CD4-positive, CD25-positive, alpha-beta regulatory T cell (primary cell): ENCODE measurements around the gene CHST15. TPM values are rescaled to one million over a fixed set of nuclear protein-coding genes. Genes with fewer than 3 reads are reported as not detected.

Experiments used
- ATAC-seq, 2 donors: fragments of 150-1000 bp; cut with Tn5 transposase; one replicate each; pipeline ENCODE4 v1.10.0; 2021; ENCODE audit warnings: low read depth in 2 of 2, moderate number of reproducible peaks in 2 of 2, moderate library complexity in 1 of 2
- DNase-seq, 3 donors: peaks; one replicate each; pipeline versions ENCODE4 v3.0.0 to v3.0.0-alpha.2; 2012 to 2022; ENCODE audit warnings: mixed read lengths in 1 of 3
- H3K27ac ChIP-seq: one replicate; pipeline ENCODE4 v1.7.0; 2013; ENCODE audit warnings: mild to moderate bottlenecking, low read length; ENCODE audit not compliant: insufficient read depth, poor library complexity, severe bottlenecking
- H3K27me3 ChIP-seq: one replicate; pipeline ENCODE4 v1.7.0; 2013; ENCODE audit warnings: low read length; ENCODE audit not compliant: control insufficient read depth, insufficient read depth
- H3K36me3 ChIP-seq: one replicate; pipeline ENCODE4 v1.7.0; 2013; ENCODE audit warnings: mild to moderate bottlenecking, low read length, moderate library complexity; ENCODE audit not compliant: control insufficient read depth, insufficient read depth
- H3K4me1 ChIP-seq: 2 replicates; pipeline ENCODE4 v1.7.0; 2013; ENCODE audit warnings: mild to moderate bottlenecking, low read length; ENCODE audit not compliant: insufficient read depth, control insufficient read depth, poor library complexity, severe bottlenecking
- H3K4me3 ChIP-seq: one replicate; pipeline ENCODE4 v1.7.0; 2013; ENCODE audit warnings: low read depth, mild to moderate bottlenecking, low read length, moderate library complexity
- H3K9me3 ChIP-seq, 2 experiments: 1 replicate in 1 of 2; 2 replicates in 1 of 2; pipeline ENCODE4 v1.7.0; 2013; ENCODE audit warnings: low read length in 2 of 2, mild to moderate bottlenecking in 1 of 2, moderate library complexity in 1 of 2; ENCODE audit not compliant: control insufficient read depth in 2 of 2
- H3K27ac Mint-ChIP-seq, 3 donors: one replicate each; pipeline ENCODE4 v1.8.0; 2020 to 2022; ENCODE audit warnings: mild to moderate bottlenecking in 3 of 3, mixed read lengths in 3 of 3, moderate library complexity in 2 of 3
- H3K27me3 Mint-ChIP-seq: one replicate; pipeline ENCODE4 v1.8.0; 2022; ENCODE audit warnings: mild to moderate bottlenecking, mixed read lengths
- H3K36me3 Mint-ChIP-seq: one replicate; pipeline ENCODE4 v1.8.0; 2020; ENCODE audit warnings: mixed read lengths
- H3K4me1 Mint-ChIP-seq, 4 donors: one replicate each; pipeline ENCODE4 v1.8.0; 2020 to 2022; ENCODE audit warnings: mixed read lengths in 4 of 4, mild to moderate bottlenecking in 1 of 4
- H3K4me3 Mint-ChIP-seq, 4 donors: one replicate each; pipeline ENCODE4 v1.8.0; 2020 to 2022; ENCODE audit warnings: mild to moderate bottlenecking in 4 of 4, mixed read lengths in 4 of 4, moderate library complexity in 3 of 4
- H3K9me3 Mint-ChIP-seq, 7 donors: one replicate each; pipeline ENCODE4 v1.8.0; 2020 to 2022; ENCODE audit warnings: mixed read lengths in 7 of 7, mild to moderate bottlenecking in 3 of 7, moderate library complexity in 2 of 7
- polyA plus RNA-seq, 4 donors: library from polyadenylated mRNA; unstranded; fragments of 300-500 nt; fragmentation: Illumina TruSeq; gene quantifications; one replicate each; pipeline ENCODE4 v1.2.3, GENCODE V29; 2021
- total RNA-seq: library from RNA; stranded (reverse); gene quantifications from one replicate; pipeline ENCODE4 v1.2.3, GENCODE V29; 2022

Gene CHST15
- total and polyA plus RNA-seq, 5 donors from 2014 or later, result 0.13 to 0.47 (median 0.27) TPM; not detected in 1

GRCh38 chr10:123988694-123989093 is 104.7 kb downstream of the CHST15 start:
- no peak for ATAC-seq
- peaks cover 45% of the 10 kb centered on the region for H3K27me3 Mint-ChIP-seq

GRCh38 chr10:123986736-123987135 is 106.7 kb downstream of the CHST15 start:
- ATAC-seq, result no peak
- Mint-ChIP-seq H3K27ac (no peak overlapping the region), H3K36me3 (no peaks in the 10 kb centered on the region), H3K4me1 (peaks cover 0 to 4% (median 0%) of the 10 kb centered on the region in 4 donors), H3K9me3 (peaks cover 0 to 8% (median 0%) of the 10 kb centered on the region in 7 donors), H3K4me3 (no peak overlapping the region), H3K27me3 (peaks cover 38% of the 10 kb centered on the region)
- Histone ChIP-seq H3K4me3 (no peak overlapping the region), H3K27me3 (peaks cover 11% of the 10 kb centered on the region), H3K9me3 (no peaks in the 10 kb centered on the region), H3K4me1 (no peaks in the 10 kb centered on the region), H3K27ac (no peak overlapping the region), H3K36me3 (no peaks in the 10 kb centered on the region)
- no peak for DNase-seq

More at GRCh38 chr10:123988694-123989093, 104.7 kb downstream of the CHST15 start:
- DNase-seq, result no peak
- peaks cover 11% of the 10 kb centered on the region for H3K27me3 ChIP-seq
- no peak overlapping the region for H3K27ac ChIP-seq
- H3K4me1 ChIP-seq, result no peaks in the 10 kb centered on the region
- H3K9me3 ChIP-seq, result no peaks in the 10 kb centered on the region
- Mint-ChIP-seq H3K27ac (no peak overlapping the region), H3K4me1 (peaks cover 0 to 4% (median 0%) of the 10 kb centered on the region in 4 donors), H3K4me3 (no peak overlapping the region), H3K9me3 (peaks cover 0 to 2% (median 0%) of the 10 kb centered on the region in 7 donors), H3K36me3 (no peaks in the 10 kb centered on the region)
- H3K4me3 ChIP-seq, result no peak overlapping the region
- no peaks in the 10 kb centered on the region for H3K36me3 ChIP-seq

GRCh38 chr10:123974406-123974805 is 119.0 kb downstream of the CHST15 start:
- no peak overlapping the region for H3K27ac ChIP-seq
- Mint-ChIP-seq H3K9me3 (peaks cover 0 to 8% (median 0%) of the 10 kb centered on the region in 7 donors), H3K4me1 (peaks cover 0 to 5% (median 3%) of the 10 kb centered on the region in 4 donors), H3K36me3 (no peaks in the 10 kb centered on the region), H3K27me3 (peaks cover 42% of the 10 kb centered on the region), H3K27ac (no peak overlapping the region), H3K4me3 (no peak overlapping the region)
- no peaks in the 10 kb centered on the region for H3K4me1 ChIP-seq
- no peaks in the 10 kb centered on the region for H3K36me3 ChIP-seq
- H3K9me3 ChIP-seq, result no peaks in the 10 kb centered on the region
- ATAC-seq (no peak), DNase-seq (no peak)
- H3K27me3 ChIP-seq, result peaks cover 23% of the 10 kb centered on the region
- no peak overlapping the region for H3K4me3 ChIP-seq

- H3K9me3 ChIP-seq, result no peaks in the 10 kb centered on the region
- ATAC-seq, result no peak
- no peak for DNase-seq
- peaks cover 0 to 5% (median 3%) of the 10 kb centered on the region in 4 donors for H3K4me1 Mint-ChIP-seq
- no peaks in the 10 kb centered on the region for H3K36me3 Mint-ChIP-seq
- no peak overlapping the region for H3K27ac Mint-ChIP-seq
- peaks cover 0 to 8% (median 0%) of the 10 kb centered on the region in 7 donors for H3K9me3 Mint-ChIP-seq
- H3K27me3 Mint-ChIP-seq, result peaks cover 49% of the 10 kb centered on the region
- H3K36me3 ChIP-seq, result no peaks in the 10 kb centered on the region
- no peak overlapping the region for H3K4me3 ChIP-seq
- no peak overlapping the region for H3K4me3 Mint-ChIP-seq
- H3K4me1 ChIP-seq, result no peaks in the 10 kb centered on the region
- H3K27ac ChIP-seq, result no peak overlapping the region
- H3K27me3 ChIP-seq, result peaks cover 18% of the 10 kb centered on the region
Observed at GRCh38 chr10:123972481-123973401, 120.7 kb downstream of the CHST15 start.

GRCh38 chr10:123970927-123971286 is 122.5 kb downstream of the CHST15 start:
- DNase-seq (no peak), ATAC-seq (no peak)
- H3K4me1 Mint-ChIP-seq, result peaks cover 0 to 5% (median 3%) of the 10 kb centered on the region in 4 donors
- H3K9me3 ChIP-seq, result no peaks in the 10 kb centered on the region
- H3K4me1 ChIP-seq, result no peaks in the 10 kb centered on the region
- H3K9me3 Mint-ChIP-seq, result peaks cover 0 to 4% (median 0%) of the 10 kb centered on the region in 7 donors
- H3K27me3 ChIP-seq, result peaks cover 14% of the 10 kb centered on the region
- H3K36me3 ChIP-seq, result no peaks in the 10 kb centered on the region
- H3K4me3 ChIP-seq, result no peak overlapping the region
- H3K27me3 Mint-ChIP-seq, result peaks cover 55% of the 10 kb centered on the region
- no peak overlapping the region for H3K27ac ChIP-seq
- no peak overlapping the region for H3K27ac Mint-ChIP-seq
- H3K4me3 Mint-ChIP-seq, result no peak overlapping the region
- H3K36me3 Mint-ChIP-seq, result no peaks in the 10 kb centered on the region

GRCh38 chr10:123970207-123970926 is 123.0 kb downstream of the CHST15 start:
- no peak overlapping the region for H3K4me3 Mint-ChIP-seq
- ATAC-seq, result no peak
- H3K4me1 Mint-ChIP-seq, result peaks cover 0 to 5% (median 3%) of the 10 kb centered on the region in 4 donors

GRCh38 chr10:123967626-123968243 is 125.7 kb downstream of the CHST15 start:
- H3K4me3 Mint-ChIP-seq, result no peak overlapping the region
- H3K27me3 ChIP-seq, result peaks cover 8% of the 10 kb centered on the region
- peaks cover 49% of the 10 kb centered on the region for H3K27me3 Mint-ChIP-seq

More at GRCh38 chr10:123970207-123970926, 123.0 kb downstream of the CHST15 start:
- Histone ChIP-seq H3K36me3 (no peaks in the 10 kb centered on the region), H3K4me1 (no peaks in the 10 kb centered on the region), H3K27me3 (peaks cover 14% of the 10 kb centered on the region), H3K9me3 (no peaks in the 10 kb centered on the region), H3K4me3 (no peak overlapping the region), H3K27ac (no peak overlapping the region)
- peaks cover 55% of the 10 kb centered on the region for H3K27me3 Mint-ChIP-seq
- no peaks in the 10 kb centered on the region for H3K36me3 Mint-ChIP-seq
- peaks cover 0 to 4% (median 0%) of the 10 kb centered on the region in 7 donors for H3K9me3 Mint-ChIP-seq
- no peak for DNase-seq
- H3K27ac Mint-ChIP-seq, result no peak overlapping the region

More at GRCh38 chr10:123967626-123968243, 125.7 kb downstream of the CHST15 start:
- DNase-seq (peak in 2 of 3 donors; percentile 9 to 40), ATAC-seq (no peak)
- Mint-ChIP-seq H3K27ac (no peak overlapping the region), H3K4me1 (peaks cover 0 to 5% (median 1%) of the 10 kb centered on the region in 4 donors), H3K9me3 (peaks cover 0 to 4% (median 0%) of the 10 kb centered on the region in 7 donors), H3K36me3 (no peaks in the 10 kb centered on the region)
- Histone ChIP-seq H3K36me3 (no peaks in the 10 kb centered on the region), H3K4me1 (no peaks in the 10 kb centered on the region), H3K9me3 (no peaks in the 10 kb centered on the region), H3K4me3 (no peak overlapping the region), H3K27ac (no peak overlapping the region)
